SK-N-SH treated with all-trans-retinoic acid at 6 μM for 48 hours (cell line): ENCODE measurements around the gene BRPF3.

Experiments used
- ARNTL ChIP-seq: fragments of 450-650 bp; formaldehyde crosslinking; IDR thresholded peaks from 2 replicates; pipeline ENCODE4 v1.5.0; 2020; ENCODE audit warnings: low read depth, mild to moderate bottlenecking, moderate library complexity, borderline replicate concordance
- CSDC2 ChIP-seq: fragments of 250-450 bp; sonication (Bioruptor Pico); IDR thresholded peaks from 2 replicates; pipeline ENCODE4 v1.5.0; 2020; ENCODE audit warnings: mild to moderate bottlenecking, moderate library complexity
- PATZ1 ChIP-seq: fragments of 250-450 bp; sonication (Bioruptor Pico); IDR thresholded peaks from 2 replicates; pipeline ENCODE4 v1.8.0; 2020; ENCODE audit warnings: mild to moderate bottlenecking, moderate library complexity, borderline replicate concordance
- RARB ChIP-seq: fragments of 250-450 bp; sonication (Bioruptor Pico); IDR thresholded peaks from 2 replicates; pipeline ENCODE4 v1.8.0; 2021; ENCODE audit warnings: mild to moderate bottlenecking, moderate library complexity
- SNAI2 ChIP-seq: fragments of 250-450 bp; sonication (Bioruptor Pico); IDR thresholded peaks from 2 replicates; pipeline ENCODE4 v1.5.0; 2020; ENCODE audit warnings: mild to moderate bottlenecking, moderate library complexity
- TCF4 ChIP-seq: fragments of 250-450 bp; sonication (Bioruptor Pico); IDR thresholded peaks from 2 replicates; pipeline ENCODE4 v1.8.0; 2021; ENCODE audit warnings: mild to moderate bottlenecking, moderate library complexity, borderline replicate concordance
- TSHZ2 ChIP-seq: fragments of 250-450 bp; sonication (Bioruptor Pico); IDR thresholded peaks from 2 replicates; pipeline ENCODE4 v1.5.0; 2020; ENCODE audit warnings: mild to moderate bottlenecking, moderate library complexity
- ZC3H10 ChIP-seq: fragments of 250-450 bp; sonication (Bioruptor Pico); IDR thresholded peaks from 2 replicates; pipeline ENCODE4 v1.5.1; 2021; ENCODE audit warnings: mild to moderate bottlenecking, moderate library complexity
- ZFP3 ChIP-seq: fragments of 250-450 bp; sonication (Bioruptor Pico); IDR thresholded peaks from 2 replicates; pipeline ENCODE4 v1.5.0; 2020; ENCODE audit warnings: mild to moderate bottlenecking, moderate library complexity
- ZFP30 ChIP-seq: fragments of 450-650 bp; formaldehyde crosslinking; IDR thresholded peaks from 2 replicates; pipeline ENCODE4 v1.5.0; 2022; ENCODE audit warnings: mild to moderate bottlenecking, moderate library complexity
- ZNF565 ChIP-seq: fragments of 450-650 bp; formaldehyde crosslinking; conservative IDR thresholded peaks from 2 replicates; pipeline ENCODE4 v1.5.0; 2020; ENCODE audit warnings: low read depth, mild to moderate bottlenecking, moderate library complexity
- ZNF70 ChIP-seq: fragments of 450-650 bp; formaldehyde crosslinking; IDR thresholded peaks from 2 replicates; pipeline ENCODE4 v1.5.0; 2020; ENCODE audit warnings: mild to moderate bottlenecking, moderate library complexity

GRCh38 chr6:36149476-36149875 is 47.1 kb upstream of the BRPF3 start:
- TF ChIP-seq ZNF70 (CRISPR knock-in tag) (no peak), ZC3H10 (no peak), PATZ1 (CRISPR knock-in tag) (no peak), ZFP3 (CRISPR knock-in tag) (no peak), ZNF565 (CRISPR knock-in tag) (no peak), SNAI2 (CRISPR knock-in tag) (no peak), TSHZ2 (no peak), ARNTL (CRISPR knock-in tag) (no peak), TCF4 (no peak), RARB (CRISPR knock-in tag) (no peak), CSDC2 (CRISPR knock-in tag) (no peak), ZFP30 (CRISPR knock-in tag) (no peak)
